Measurements from ENCODE around the gene PRTG. TPM values are rescaled to one million over a fixed set of nuclear protein-coding genes. Genes with fewer than 3 reads are reported as not detected.

Gene PRTG
- total and polyA plus RNA-seq, 4 donors = 0.05 to 2.4 (median 0.25) TPM

DNA sequence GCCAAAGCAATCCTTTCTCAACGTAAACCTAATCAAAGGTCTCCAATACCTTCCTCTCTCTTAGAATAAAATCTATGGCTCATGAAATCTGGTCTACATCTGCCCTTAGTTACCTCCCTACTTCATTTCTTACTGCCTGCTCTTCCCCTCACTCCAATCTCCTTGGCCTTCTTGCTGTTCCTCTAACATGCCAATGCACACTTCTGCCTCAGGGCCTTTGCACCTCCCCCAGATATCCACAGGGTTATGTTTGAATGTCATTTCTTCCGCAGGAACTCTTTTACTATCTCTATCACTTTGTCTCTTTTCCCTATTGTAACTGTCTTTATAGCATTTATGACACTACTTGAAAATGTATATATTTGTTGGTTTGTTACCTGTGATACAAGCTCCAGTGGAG, 110.5 kb downstream of the PRTG start (continued):
- TF ChIP-seq ZBTB33 (IDR thresholded peaks at IDR 0.05) = no peak

- H3K9me3 ChIP-seq (ENCODE audit: control insufficient read depth in 4 of 4, low read length in 3 of 4) = no peaks in the 10 kb centered on the region
- H3K27ac ChIP-seq (ENCODE audit: low read depth in 1 of 2, low read length in 2 of 2) = no peak overlapping the region
- H3K9ac ChIP-seq (ENCODE audit: low read depth in 1 of 2, low read length in 2 of 2) = no peak overlapping the region
- no peaks in the 10 kb centered on the region for H3K4me1 ChIP-seq (ENCODE audit: control insufficient read depth in 4 of 4, insufficient read depth in 4 of 4, low read length in 3 of 4)
- H3K36me3 ChIP-seq (ENCODE audit: control insufficient read depth in 4 of 4, insufficient read depth in 3 of 4, low read depth in 1 of 4, low read length in 3 of 4) = no peaks in the 10 kb centered on the region
- H3K27me3 ChIP-seq (ENCODE audit: control insufficient read depth in 4 of 4, insufficient read depth in 4 of 4, low read length in 3 of 4) = no peaks in the 10 kb centered on the region
- DNase-seq (ENCODE audit: low spot score) = no peak
- TF ChIP-seq YY1 (IDR thresholded peaks at IDR 0.05) (no peak), HNF4G (IDR thresholded peaks at IDR 0.05) (no peak), TAF1 (conservative IDR thresholded peaks at IDR 0.05) (no peak), REST (IDR thresholded peaks at IDR 0.05) (no peak), HNF4A (conservative IDR thresholded peaks at IDR 0.05) (no peak), FOXA1 (IDR thresholded peaks at IDR 0.05) (no peak), MAX (IDR thresholded peaks at IDR 0.05) (no peak), ZBTB33 (IDR thresholded peaks at IDR 0.05) (no peak), EGR1 (IDR thresholded peaks at IDR 0.05; ENCODE audit: low read depth in 2 of 2) (no peak), SP1 (IDR thresholded peaks at IDR 0.05) (no peak)
- TF ChIP-seq, protein P1, sequence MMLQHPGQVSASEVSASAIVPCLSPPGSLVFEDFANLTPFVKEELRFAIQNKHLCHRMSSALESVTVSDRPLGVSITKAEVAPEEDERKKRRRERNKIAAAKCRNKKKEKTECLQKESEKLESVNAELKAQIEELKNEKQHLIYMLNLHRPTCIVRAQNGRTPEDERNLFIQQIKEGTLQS (IDR thresholded peaks at IDR 0.05) = no peak
- 83% methylated on average over 3 of the region's 3 CpGs for WGBS
- no peak overlapping the region for H3K4me3 ChIP-seq (ENCODE audit: low read depth in 1 of 3, low read length in 3 of 3)
Observed at GRCh38 chr15:55630858-55631257, 112.1 kb downstream of the PRTG start.

DNA sequence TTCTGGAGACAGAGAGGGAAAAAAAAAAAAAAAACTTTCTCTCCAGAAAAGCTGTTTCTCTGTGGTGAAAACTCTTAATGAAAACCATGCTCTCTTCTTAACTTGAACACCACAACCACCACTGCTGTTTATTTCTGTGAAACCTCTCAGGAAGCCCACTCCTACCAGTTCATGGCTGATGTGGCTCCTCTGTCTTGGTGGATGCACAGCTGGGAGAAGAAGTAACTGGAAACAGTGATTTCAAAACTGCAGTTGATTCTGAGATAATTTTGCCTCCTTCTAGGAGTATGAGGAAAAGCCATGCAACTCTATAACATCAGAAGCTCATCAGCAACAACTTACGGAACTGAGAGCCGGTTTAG, 114.6 kb downstream of the PRTG start:
- Histone ChIP-seq H3K9ac (ENCODE audit: low read depth in 1 of 2, low read length in 2 of 2) (no peak overlapping the region), H3K36me3 (ENCODE audit: control insufficient read depth in 4 of 4, insufficient read depth in 3 of 4, low read depth in 1 of 4, low read length in 3 of 4) (no peaks in the 10 kb centered on the region), H3K4me3 (ENCODE audit: low read depth in 1 of 3, low read length in 3 of 3) (no peak overlapping the region), H3K27ac (ENCODE audit: low read depth in 1 of 2, low read length in 2 of 2) (no peak overlapping the region), H3K9me3 (ENCODE audit: control insufficient read depth in 4 of 4, low read length in 3 of 4) (no peaks in the 10 kb centered on the region), H3K4me1 (ENCODE audit: control insufficient read depth in 4 of 4, insufficient read depth in 4 of 4, low read length in 3 of 4) (no peaks in the 10 kb centered on the region), H3K27me3 (ENCODE audit: control insufficient read depth in 4 of 4, insufficient read depth in 4 of 4, low read length in 3 of 4) (no peaks in the 10 kb centered on the region)
- WGBS = 92% methylated on average over 2 of the region's 2 CpGs
- DNase-seq (ENCODE audit: low spot score) = no peak
- TF ChIP-seq ZBTB33 (IDR thresholded peaks at IDR 0.05) (no peak), TAF1 (conservative IDR thresholded peaks at IDR 0.05) (no peak), NR2F2 (IDR thresholded peaks at IDR 0.05) (no peak), FOXA1 (IDR thresholded peaks at IDR 0.05) (no peak), HNF4G (IDR thresholded peaks at IDR 0.05) (no peak), REST (IDR thresholded peaks at IDR 0.05) (no peak), JUND (IDR thresholded peaks at IDR 0.05) (no peak), HNF4A (conservative IDR thresholded peaks at IDR 0.05) (no peak), YY1 (IDR thresholded peaks at IDR 0.05) (no peak)
- TF ChIP-seq, protein P2, sequence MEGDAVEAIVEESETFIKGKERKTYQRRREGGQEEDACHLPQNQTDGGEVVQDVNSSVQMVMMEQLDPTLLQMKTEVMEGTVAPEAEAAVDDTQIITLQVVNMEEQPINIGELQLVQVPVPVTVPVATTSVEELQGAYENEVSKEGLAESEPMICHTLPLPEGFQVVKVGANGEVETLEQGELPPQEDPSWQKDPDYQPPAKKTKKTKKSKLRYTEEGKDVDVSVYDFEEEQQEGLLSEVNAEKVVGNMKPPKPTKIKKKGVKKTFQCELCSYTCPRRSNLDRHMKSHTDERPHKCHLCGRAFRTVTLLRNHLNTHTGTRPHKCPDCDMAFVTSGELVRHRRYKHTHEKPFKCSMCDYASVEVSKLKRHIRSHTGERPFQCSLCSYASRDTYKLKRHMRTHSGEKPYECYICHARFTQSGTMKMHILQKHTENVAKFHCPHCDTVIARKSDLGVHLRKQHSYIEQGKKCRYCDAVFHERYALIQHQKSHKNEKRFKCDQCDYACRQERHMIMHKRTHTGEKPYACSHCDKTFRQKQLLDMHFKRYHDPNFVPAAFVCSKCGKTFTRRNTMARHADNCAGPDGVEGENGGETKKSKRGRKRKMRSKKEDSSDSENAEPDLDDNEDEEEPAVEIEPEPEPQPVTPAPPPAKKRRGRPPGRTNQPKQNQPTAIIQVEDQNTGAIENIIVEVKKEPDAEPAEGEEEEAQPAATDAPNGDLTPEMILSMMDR (IDR thresholded peaks at IDR 0.05; ENCODE audit: low read depth, low read length, missing input control) = no peak
